GM23248 (cell line): Measurements from ENCODE around the gene KL. TPM values are rescaled to one million over a fixed set of nuclear protein-coding genes. Genes with fewer than 3 reads are reported as not detected.

Source experiments
- DNase-seq: peaks from one replicate; pipeline ENCODE4 v3.0.0-alpha.2; 2015
- H2AFZ ChIP-seq: fragments of 200-600 bp; sonication (generic); 2 replicates; pipeline ENCODE4 v1.6.1; 2016; ENCODE audit warnings: antibody characterized with exemption
- H3F3A ChIP-seq: fragments of 200-600 bp; sonication (generic); 2 replicates; pipeline ENCODE4 v1.6.1; 2016; ENCODE audit warnings: mild to moderate bottlenecking, antibody characterized with exemption, mixed run types; ENCODE audit not compliant: insufficient read depth
- H3K27ac ChIP-seq: fragments of 200-600 bp; sonication (generic); 2 replicates; pipeline ENCODE4 v1.5.1; 2016; ENCODE audit warnings: mild to moderate bottlenecking
- H3K27me3 ChIP-seq: fragments of 200-600 bp; sonication (generic); replicated peaks from 2 replicates; pipeline ENCODE4 v1.6.1; 2016; ENCODE audit warnings: mild to moderate bottlenecking; ENCODE audit not compliant: insufficient read depth
- H3K36me3 ChIP-seq: fragments of 200-600 bp; sonication (generic); 2 replicates; pipeline ENCODE4 v1.6.1; 2016; ENCODE audit warnings: low read depth, mild to moderate bottlenecking
- H3K4me1 ChIP-seq: fragments of 200-600 bp; sonication (generic); 2 replicates; pipeline ENCODE4 v1.6.1; 2016; ENCODE audit warnings: mild to moderate bottlenecking; ENCODE audit not compliant: insufficient read depth
- H3K4me2 ChIP-seq: fragments of 200-600 bp; sonication (generic); one replicate; pipeline ENCODE4 v1.6.1; 2016; ENCODE audit warnings: mild to moderate bottlenecking; ENCODE audit not compliant: unreplicated experiment
- H3K4me3 ChIP-seq: fragments of 200-600 bp; sonication (generic); 2 replicates; pipeline ENCODE4 v1.5.1; 2016; ENCODE audit warnings: mild to moderate bottlenecking
- H3K79me2 ChIP-seq: fragments of 200-600 bp; sonication (generic); 2 replicates; pipeline ENCODE4 v1.6.1; 2016; ENCODE audit warnings: mild to moderate bottlenecking; ENCODE audit not compliant: insufficient read depth
- H3K9ac ChIP-seq: fragments of 200-600 bp; sonication (generic); 2 replicates; pipeline ENCODE4 v1.6.1; 2016; ENCODE audit warnings: mild to moderate bottlenecking
- H3K9me2 ChIP-seq: fragments of 200-600 bp; sonication (generic); 2 replicates; pipeline ENCODE4 v1.6.1; 2016; ENCODE audit warnings: mixed run types, mild to moderate bottlenecking, moderate library complexity; ENCODE audit not compliant: insufficient read depth
- H3K9me3 ChIP-seq: fragments of 200-600 bp; sonication (generic); one replicate; pipeline ENCODE4 v1.6.1; 2017; ENCODE audit warnings: low read depth
- H4K20me1 ChIP-seq: fragments of 200-600 bp; sonication (generic); 2 replicates; pipeline ENCODE4 v1.6.0; 2016; ENCODE audit not compliant: insufficient read depth
- EZH2 ChIP-seq: fragments of 200-600 bp; sonication (generic); IDR thresholded peaks from 2 replicates; pipeline ENCODE4 v1.6.1; 2018; ENCODE audit warnings: antibody characterized with exemption, mild to moderate bottlenecking; ENCODE audit not compliant: insufficient read depth, poor library complexity, severe bottlenecking
- EZH2phosphoT487 ChIP-seq: fragments of 200-600 bp; sonication (generic); IDR thresholded peaks from 2 replicates; pipeline ENCODE4 v1.6.1; 2018; ENCODE audit warnings: antibody characterized with exemption, moderate library complexity, mild to moderate bottlenecking, low read depth; ENCODE audit not compliant: insufficient read depth
- WGBS, 2 experiments: methylation state at CpG; one replicate each; pipeline ENCODE4 v1.1.6; 2015 to 2017; ENCODE audit warnings: low lambda C conversion rate in 2 of 2, low coverage in 1 of 2; ENCODE audit errors: missing lambda C conversion rate in 2 of 2; 5-methylcytosine and 5-hydroxymethylcytosine counted together
- in situ Hi-C: fragments of 300-500 bp; cut with MboI; formaldehyde crosslinking; loops from 2 replicates; pipeline ENCODE4 v1.15.0; 2020
- polyA plus RNA-seq: library from polyadenylated mRNA; unstranded; fragments of >200 nt; fragmentation: Nextera tagmentation; extraction: Ambion mirVana; gene quantifications from 2 replicates; pipeline ENCODE4 v1.2.1, GENCODE V29; 2016
- total RNA-seq: library from RNA; depleted of rRNA; stranded (reverse); fragments of >200 nt; shearing (Covaris generic); gene quantifications from 2 replicates; pipeline ENCODE4 v1.2.3, GENCODE V29; 2014

Gene KL
- total and polyA plus RNA-seq, 2 experiments from 2014 or later, result 0.22 TPM; not detected in 1

DNA sequence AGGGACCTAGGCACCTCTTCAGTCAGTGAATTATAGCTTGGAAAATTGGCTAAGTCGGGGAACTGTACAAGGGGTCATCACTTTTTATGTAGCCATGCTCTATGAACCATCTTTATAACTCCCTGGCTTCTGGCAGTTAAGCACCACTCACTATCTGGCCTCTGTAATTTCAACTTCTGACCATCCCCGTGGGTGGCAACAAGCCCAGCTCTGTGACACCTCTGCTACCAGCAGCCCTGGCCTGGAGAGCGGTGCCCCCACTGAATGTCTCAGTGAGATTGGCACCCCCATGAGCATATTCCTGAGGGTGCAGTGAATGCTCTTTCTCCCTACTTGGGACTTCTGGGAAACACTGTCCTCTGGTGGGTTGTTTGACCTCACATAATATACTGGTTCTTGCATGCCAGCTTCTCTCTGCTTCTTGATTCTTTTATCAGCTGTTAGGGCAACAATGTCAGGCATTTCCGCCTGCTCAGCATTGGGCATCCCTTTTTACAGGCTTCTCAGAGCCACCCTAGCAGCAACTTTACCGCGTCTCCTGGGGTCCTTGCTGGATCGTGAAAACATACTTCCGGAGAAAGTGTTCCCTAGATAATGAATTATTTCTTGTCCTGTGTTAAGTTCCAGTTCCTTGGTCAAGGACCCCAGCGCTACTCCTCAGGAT, 10.4 kb downstream of the KL start:
- H3F3A ChIP-seq, result no peaks in the 10 kb centered on the region
- no peaks in the 10 kb centered on the region for H3K36me3 ChIP-seq
- H4K20me1 ChIP-seq, result no peaks in the 10 kb centered on the region
- peaks cover 21% of the 10 kb centered on the region for H3K27me3 ChIP-seq
- H3K9me2 ChIP-seq, result no peaks in the 10 kb centered on the region
- 81 to 84% methylated on average over 9 of the region's 9 CpGs for WGBS, 2 experiments
- TF ChIP-seq EZH2, result no peak
- no peak for TF ChIP-seq EZH2phosphoT487
- H3K4me3 ChIP-seq, result no peak overlapping the region
- no peak overlapping the region for H3K9ac ChIP-seq
- H3K9me3 ChIP-seq, result no peaks in the 10 kb centered on the region
- no peak overlapping the region for H3K27ac ChIP-seq
- H3K79me2 ChIP-seq, result no peaks in the 10 kb centered on the region
- H2AFZ ChIP-seq, result no peak overlapping the region
- no peak for DNase-seq
- in situ Hi-C loops, result no loop called here
- H3K4me1 ChIP-seq, result no peaks in the 10 kb centered on the region
- H3K4me2 ChIP-seq, result no peak overlapping the region

DNA sequence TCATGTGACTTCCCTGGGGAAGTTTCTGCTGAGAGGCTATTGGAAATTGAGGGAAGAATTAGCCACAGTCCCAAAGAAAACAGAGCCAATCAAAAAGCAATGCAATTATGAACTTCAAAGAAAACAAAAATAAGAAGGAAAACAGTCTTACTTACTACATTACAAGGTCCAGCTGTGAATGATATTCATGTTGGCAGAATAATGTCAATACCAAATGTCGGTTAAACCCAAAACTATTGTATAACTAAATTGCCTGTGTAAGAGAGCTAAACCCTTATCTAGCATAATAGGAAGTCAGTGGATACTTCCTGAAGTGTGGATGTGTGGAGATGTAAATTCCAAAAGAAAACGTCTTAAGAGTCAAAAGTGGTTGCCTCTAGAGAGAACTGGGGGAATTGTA, 12.4 kb downstream of the KL start:
- no peaks in the 10 kb centered on the region for H4K20me1 ChIP-seq
- no peak overlapping the region for H3K9ac ChIP-seq
- H3K4me1 ChIP-seq, result no peaks in the 10 kb centered on the region
- H3K79me2 ChIP-seq, result no peaks in the 10 kb centered on the region
- DNase-seq, result no peak
- H3K9me2 ChIP-seq, result no peaks in the 10 kb centered on the region
- no peaks in the 10 kb centered on the region for H3F3A ChIP-seq
- TF ChIP-seq EZH2phosphoT487 (no peak), EZH2 (no peak)
- no peak overlapping the region for H3K4me3 ChIP-seq
- H3K36me3 ChIP-seq, result no peaks in the 10 kb centered on the region
- no peaks in the 10 kb centered on the region for H3K9me3 ChIP-seq
- no peak overlapping the region for H3K27ac ChIP-seq
- no peak overlapping the region for H3K4me2 ChIP-seq
- in situ Hi-C loops, result no loop called here
- no peak overlapping the region for H2AFZ ChIP-seq
- WGBS, 2 experiments, result 9 to 11% methylated on average over 2 of the region's 2 CpGs
- H3K27me3 ChIP-seq, result peaks cover 6% of the 10 kb centered on the region

DNA sequence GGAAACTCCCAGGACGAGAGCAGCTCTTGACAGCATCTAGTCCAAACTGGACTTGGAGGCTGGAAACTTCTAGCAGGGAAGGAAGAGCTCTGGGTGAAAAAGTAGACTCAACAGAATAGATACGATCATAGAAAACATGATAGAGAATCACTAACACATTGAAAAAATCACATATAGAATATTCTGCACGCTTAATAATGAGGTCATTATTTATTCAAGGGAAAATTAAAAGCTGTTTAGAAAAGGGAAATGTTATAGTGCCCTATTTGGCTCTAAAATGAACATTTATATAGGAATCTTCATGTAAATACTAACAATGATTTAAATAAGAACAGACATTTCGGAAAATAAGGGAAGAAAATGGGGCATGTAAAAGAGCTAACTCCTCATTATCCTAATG, 15.1 kb downstream of the KL start:
- Histone ChIP-seq H3K36me3 (no peaks in the 10 kb centered on the region), H3K4me1 (no peaks in the 10 kb centered on the region), H3K4me2 (no peak overlapping the region), H2AFZ (no peak overlapping the region), H3K9me2 (no peaks in the 10 kb centered on the region), H3K27me3 (no peaks in the 10 kb centered on the region), H4K20me1 (no peaks in the 10 kb centered on the region), H3K4me3 (no peak overlapping the region), H3K27ac (no peak overlapping the region), H3K79me2 (no peaks in the 10 kb centered on the region), H3K9ac (no peak overlapping the region), H3K9me3 (no peaks in the 10 kb centered on the region), H3F3A (no peaks in the 10 kb centered on the region)
- no peak for DNase-seq
- in situ Hi-C loops, result no loop called here
- WGBS, 2 experiments, result 82 to 88% methylated on average over 4 of the region's 4 CpGs
- TF ChIP-seq EZH2phosphoT487 (no peak), EZH2 (no peak)

DNA sequence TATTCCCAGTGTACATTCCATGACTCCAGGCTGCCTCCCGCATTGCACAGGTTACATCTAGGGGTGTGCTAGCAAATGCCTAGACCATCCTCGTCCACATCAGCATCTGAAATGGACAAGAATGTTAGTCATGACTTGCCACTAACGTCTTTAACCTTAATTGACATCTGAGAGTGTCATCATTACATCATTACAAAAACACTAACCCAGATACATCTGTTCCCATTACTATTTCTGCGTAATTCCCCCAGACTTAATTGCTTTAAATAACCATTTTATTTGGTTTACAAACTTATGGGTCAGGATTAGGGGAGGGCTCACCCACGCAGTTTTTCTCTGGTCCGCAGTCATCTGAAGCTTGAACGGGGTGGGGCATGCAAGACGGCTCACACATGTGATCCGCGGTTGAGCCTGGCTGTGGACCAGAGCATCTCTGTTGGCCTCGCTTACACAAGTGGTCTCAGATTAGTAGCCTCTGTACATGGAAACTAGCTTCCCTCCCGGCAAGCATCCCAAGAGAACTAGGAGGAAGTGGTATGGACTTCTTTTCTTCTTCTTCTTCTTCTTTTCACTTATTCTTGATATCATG, 15.9 kb downstream of the KL start:
- Histone ChIP-seq H3K4me1 (no peaks in the 10 kb centered on the region), H3F3A (no peaks in the 10 kb centered on the region), H3K9me2 (no peaks in the 10 kb centered on the region), H4K20me1 (no peaks in the 10 kb centered on the region), H3K9ac (no peak overlapping the region), H3K4me3 (no peak overlapping the region), H3K4me2 (peak overlapping the region; percentile 25), H3K36me3 (no peaks in the 10 kb centered on the region), H3K27ac (no peak overlapping the region), H2AFZ (no peak overlapping the region), H3K79me2 (no peaks in the 10 kb centered on the region), H3K27me3 (no peaks in the 10 kb centered on the region), H3K9me3 (no peaks in the 10 kb centered on the region)
- peak; percentile 29 for DNase-seq
- in situ Hi-C loops, result no loop called here
- TF ChIP-seq EZH2, result no peak
- TF ChIP-seq EZH2phosphoT487, result no peak
- 46 to 52% methylated on average over 12 of the region's 12 CpGs for WGBS, 2 experiments
